22Rv1 (cell line): ENCODE measurements around the gene SUSD4.

Experiments
- ZFX ChIP-seq: fragments of 450-650 bp; IDR thresholded peaks from 2 replicates; pipeline ENCODE4 v1.6.1; 2017; ENCODE audit warnings: antibody characterized with exemption, borderline replicate concordance
- TF ChIP-seq, protein P1 (sequence below): fragments of 450-650 bp; IDR thresholded peaks from 2 replicates; pipeline ENCODE4 v1.5.1; 2017; ENCODE audit warnings: mild to moderate bottlenecking

DNA sequence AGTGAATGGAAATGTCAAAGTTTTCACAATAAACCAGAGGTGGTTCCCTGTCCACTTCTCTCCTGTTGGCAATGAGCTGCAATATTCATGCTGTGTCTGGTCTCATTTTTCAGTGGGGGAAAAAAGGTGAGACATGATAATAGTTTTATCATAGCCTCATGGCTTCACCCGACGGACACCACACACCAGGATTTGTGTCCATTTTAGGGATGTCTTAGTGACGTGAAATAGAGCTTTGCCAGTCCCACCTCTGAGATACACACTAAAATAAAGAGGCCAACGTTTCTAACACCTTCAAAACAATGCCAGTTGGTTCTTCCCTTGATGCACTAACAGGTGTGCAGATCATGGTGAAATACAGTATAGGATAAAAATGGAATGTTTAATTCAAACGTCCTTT is 129.4 kb downstream of the SUSD4 start:
- TF ChIP-seq, protein P1, sequence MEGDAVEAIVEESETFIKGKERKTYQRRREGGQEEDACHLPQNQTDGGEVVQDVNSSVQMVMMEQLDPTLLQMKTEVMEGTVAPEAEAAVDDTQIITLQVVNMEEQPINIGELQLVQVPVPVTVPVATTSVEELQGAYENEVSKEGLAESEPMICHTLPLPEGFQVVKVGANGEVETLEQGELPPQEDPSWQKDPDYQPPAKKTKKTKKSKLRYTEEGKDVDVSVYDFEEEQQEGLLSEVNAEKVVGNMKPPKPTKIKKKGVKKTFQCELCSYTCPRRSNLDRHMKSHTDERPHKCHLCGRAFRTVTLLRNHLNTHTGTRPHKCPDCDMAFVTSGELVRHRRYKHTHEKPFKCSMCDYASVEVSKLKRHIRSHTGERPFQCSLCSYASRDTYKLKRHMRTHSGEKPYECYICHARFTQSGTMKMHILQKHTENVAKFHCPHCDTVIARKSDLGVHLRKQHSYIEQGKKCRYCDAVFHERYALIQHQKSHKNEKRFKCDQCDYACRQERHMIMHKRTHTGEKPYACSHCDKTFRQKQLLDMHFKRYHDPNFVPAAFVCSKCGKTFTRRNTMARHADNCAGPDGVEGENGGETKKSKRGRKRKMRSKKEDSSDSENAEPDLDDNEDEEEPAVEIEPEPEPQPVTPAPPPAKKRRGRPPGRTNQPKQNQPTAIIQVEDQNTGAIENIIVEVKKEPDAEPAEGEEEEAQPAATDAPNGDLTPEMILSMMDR = no peak
- no peak for TF ChIP-seq ZFX
